NCI-H526 treated with DMSO at 0.1 percent for 48 hours (cell line): ENCODE results near the gene SPESP1.

Experiments used
- DNase-seq: peaks from one replicate; lab custom pipeline; 2025; lab: John Stamatoyannopoulos, UW

SPESP1 gene

DNA sequence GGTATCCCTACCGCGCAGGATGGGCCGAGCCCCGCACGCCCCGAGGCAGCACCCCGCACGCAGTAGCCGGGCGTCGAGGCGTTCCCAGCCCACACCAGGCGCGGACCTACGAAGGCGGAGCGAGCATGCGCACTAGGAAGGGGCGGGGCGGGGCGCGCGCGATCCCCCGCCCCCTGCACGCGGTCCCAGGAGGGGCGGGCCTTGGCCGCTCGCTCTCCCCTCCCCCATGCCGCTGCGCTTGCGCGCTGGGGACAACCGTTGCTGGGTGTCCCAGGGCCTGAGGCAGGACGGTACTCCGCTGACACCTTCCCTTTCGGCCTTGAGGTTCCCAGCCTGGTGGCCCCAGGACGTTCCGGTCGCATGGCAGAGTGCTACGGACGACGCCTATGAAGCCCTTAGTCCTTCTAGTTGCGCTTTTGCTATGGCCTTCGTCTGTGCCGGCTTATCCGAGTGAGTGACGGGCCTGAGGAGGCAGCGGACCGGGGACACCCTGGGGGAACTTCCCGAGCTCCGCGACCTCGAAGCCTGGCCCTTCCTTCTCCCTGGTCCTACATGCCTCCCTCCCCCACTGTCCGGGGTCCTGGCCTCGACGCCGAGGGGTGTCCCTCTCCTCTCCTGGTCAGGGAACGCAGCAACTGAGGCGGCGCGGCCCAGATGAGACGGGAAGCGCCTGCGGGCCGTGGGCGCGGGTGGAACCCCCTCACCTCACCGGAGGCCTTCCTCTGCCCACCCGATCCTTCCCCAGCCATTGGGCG lies at the start of gene SPESP1:
SPESP1 (plus strand) TSS at position 258 of the 755 bp plus-strand sequence; CDS start at position 387, 129 bp downstream.
- no peak for DNase-seq

GRCh38 chr15:68885070-68885469 lies 45.3 kb upstream of the SPESP1 start:
- DNase-seq = no peak

- DNase-seq = no peak
Measured at GRCh38 chr15:68887120-68887519, 43.2 kb upstream of the SPESP1 start.

DNA sequence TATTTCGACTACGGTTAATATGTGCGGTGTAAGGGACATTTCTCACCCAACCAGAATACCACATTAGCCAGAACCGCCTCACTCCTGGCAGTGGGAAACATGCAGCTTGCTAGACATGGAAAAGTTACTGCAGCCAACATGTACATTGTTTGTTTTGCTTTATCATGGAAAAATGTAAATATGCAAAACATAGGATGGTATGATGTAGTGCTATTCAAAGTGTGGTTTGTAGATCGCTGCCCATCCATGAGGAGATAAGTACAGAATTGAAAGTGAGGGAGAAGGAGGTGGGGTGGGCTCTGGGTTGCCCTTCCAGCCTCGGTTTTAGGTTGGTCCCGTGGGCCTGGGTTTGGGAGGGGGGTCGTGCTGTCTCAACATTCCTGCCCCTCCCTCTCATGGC lies 42.5 kb upstream of the SPESP1 start:
- peak; percentile 92 for DNase-seq

DNA sequence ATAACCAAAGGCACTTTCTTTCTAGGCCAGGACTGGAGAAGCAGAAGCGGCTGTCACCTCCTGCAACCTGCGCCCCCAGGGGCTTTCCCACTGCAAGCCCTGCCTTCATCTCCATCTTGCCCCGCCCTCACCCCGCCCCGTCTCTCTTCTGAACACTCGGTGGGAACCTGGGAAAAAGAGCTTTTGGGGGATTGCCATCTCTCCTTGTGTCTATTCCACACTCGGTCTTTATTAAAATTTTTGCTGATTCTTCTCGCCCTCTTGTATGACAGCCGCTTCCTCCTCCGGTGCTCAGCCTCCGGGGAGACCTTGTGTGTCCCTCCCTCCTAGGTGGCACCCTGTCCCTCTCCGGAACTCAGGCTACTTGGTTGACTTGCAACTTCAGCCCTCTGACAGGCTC lies 41.9 kb upstream of the SPESP1 start:
- DNase-seq = no peak

GRCh38 chr15:68894208-68894607 lies 36.1 kb upstream of the SPESP1 start:
- no peak for DNase-seq

GRCh38 chr15:68896178-68896577 lies 34.1 kb upstream of the SPESP1 start:
- DNase-seq = no peak

- DNase-seq = no peak
Measured at GRCh38 chr15:68897016-68897415, 33.3 kb upstream of the SPESP1 start.

GRCh38 chr15:68900027-68900426 lies 30.3 kb upstream of the SPESP1 start:
- DNase-seq = no peak

DNA sequence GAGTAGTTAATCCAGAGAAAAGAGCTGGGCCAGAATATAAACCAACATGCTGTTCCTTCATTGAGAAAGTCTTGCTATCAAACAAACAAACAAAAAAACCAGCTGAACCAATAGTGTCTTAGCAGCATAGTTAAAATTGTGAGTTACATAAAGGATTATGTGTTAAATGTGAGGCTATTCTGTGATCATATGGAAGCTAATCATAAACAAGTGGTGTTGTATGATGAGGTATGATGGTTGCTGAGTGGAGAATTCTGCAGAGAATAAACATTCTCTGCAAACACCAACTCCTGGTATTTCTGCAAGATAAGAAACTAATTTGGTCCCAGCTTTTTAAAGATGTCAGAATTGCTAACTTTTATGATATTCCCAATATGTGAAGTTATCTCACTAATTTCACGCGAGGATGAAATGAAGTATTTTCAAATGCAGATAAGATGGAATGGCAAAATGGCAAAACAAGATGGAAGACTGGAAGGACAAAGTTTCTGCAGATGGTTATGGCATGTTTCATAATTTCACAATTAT lies 22.9 kb upstream of the SPESP1 start:
- no peak for DNase-seq

- DNase-seq = no peak
Measured at GRCh38 chr15:68909601-68910100, 20.7 kb upstream of the SPESP1 start.

- DNase-seq = no peak
Measured at GRCh38 chr15:68910341-68910740, 20.0 kb upstream of the SPESP1 start.

DNA sequence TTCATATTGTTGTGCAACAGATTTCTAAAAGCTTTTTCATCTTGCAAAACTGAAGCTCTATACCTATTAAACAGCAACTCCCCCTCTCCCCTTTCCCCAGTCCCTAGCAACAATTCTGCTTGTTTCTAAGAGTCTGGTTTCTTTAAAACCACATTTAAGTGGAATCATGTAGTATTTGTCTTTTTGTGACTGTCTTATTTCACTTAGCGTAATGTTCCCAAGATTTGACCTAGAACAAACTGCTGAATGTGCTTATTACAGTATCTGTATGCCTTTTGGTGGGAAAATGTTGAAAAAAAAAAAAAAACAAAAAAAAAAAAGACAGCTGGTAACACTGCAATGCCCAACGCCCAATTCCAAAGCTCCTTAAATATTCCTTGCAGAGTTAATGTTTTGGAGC lies 19.5 kb upstream of the SPESP1 start:
- DNase-seq = no peak

- no peak for DNase-seq
Measured at GRCh38 chr15:68921926-68922325, 8.4 kb upstream of the SPESP1 start.

DNA sequence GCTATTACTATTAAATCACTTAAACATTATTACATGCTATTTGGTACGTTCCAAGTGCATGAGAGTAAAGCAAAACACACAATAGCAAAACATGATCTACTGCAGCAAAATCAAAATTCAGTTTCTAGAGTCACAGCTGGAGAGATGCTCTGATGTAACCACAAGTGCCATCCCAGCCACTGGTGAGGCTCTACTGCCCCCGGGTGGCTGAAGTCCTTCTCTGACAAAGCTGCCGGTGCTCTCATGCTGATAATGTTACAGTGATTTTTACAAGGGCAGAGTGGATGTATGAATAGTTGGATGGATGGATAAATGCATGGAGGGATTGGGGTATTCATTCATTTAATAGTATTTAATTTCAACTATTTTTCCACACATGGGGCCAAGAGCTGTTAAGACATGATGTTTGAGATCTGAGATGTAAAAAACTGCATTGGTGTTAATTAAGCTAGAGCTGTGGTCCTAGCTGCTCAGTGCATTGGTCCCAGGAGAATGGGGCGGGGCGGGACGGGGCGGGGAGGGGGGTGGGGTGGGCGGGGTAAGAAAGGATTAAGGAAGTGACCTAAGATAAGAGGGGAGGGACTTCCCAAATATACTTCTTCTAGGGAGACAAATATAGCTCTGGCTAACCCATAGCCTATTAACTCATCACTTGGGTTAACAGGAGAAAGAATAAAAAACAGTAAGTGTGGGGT lies 5.3 kb upstream of the SPESP1 start:
- peak; percentile 64 for DNase-seq

DNA sequence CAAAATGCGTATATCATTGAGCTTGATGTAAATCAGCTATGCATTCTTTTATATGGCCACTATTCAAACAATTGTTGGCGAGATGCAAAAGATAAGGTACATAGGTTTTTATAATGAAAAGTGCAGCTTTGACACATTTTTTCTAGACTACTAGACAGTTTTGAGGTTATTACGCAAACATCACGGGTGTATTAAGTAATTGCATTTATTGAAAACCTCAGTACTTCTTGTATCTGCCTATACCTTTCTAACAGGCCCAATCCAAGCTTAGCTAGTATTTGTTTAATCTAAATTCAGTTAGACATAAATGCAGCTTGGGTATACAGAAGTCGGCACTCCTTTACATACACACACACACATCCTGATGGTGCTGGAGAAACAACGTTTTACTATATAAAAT lies 2.7 kb downstream of the SPESP1 start:
- DNase-seq = peak; percentile 19

DNA sequence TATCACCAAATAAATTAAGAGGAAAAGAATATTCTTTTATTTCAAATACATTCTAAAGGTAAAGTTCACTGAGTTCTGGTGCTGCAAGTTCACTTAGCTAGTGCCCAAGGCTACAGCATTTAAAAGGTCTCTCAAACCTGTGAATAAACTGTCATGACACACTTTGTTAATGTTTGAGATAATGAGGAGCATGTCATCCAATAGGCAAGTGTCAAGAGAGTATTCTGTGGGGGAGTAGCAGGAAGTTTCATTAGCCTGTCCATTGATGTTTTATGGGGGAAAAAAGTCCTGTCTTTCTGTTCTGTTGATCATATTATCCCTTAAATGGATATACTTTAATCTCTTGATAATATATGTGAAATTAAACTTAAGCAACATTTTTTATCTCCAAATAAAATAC lies 4.0 kb downstream of the SPESP1 start:
- no peak for DNase-seq

GRCh38 chr15:68935400-68935937 lies 5.1 kb downstream of the SPESP1 start:
- no peak for DNase-seq

GRCh38 chr15:68939501-68939900 lies 9.2 kb downstream of the SPESP1 start:
- no peak for DNase-seq

- DNase-seq = no peak
Measured at GRCh38 chr15:68951813-68952212, 21.5 kb downstream of the SPESP1 start.

DNA sequence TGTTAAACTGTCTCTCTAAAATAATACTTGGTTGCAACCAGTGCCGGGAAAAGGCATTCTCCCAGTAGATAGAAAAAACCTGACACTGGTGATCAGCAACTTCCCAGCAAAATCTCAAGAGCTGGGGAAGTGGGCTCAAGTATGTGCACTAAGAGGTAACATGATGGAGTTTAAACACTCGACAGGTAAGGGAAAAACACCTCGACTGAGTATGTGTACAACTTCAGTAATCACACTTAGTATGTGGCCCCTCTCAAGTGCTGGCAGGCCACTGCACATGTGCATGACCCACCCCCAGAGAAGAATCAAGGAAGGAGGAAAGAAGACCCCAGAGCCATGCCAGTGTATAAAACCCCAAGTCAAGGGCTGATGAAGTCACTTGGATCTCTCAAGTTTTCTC lies 27.4 kb downstream of the SPESP1 start:
- DNase-seq = no peak

GRCh38 chr15:68958597-68958996 lies 28.3 kb downstream of the SPESP1 start:
- DNase-seq = no peak

GRCh38 chr15:68962465-68962864 lies 32.1 kb downstream of the SPESP1 start:
- DNase-seq = no peak
